ENCODE data around the gene CLTC. TPM values are rescaled to one million over a fixed set of nuclear protein-coding genes. Genes with fewer than 3 reads are reported as not detected.
A peak's percentile ranks its signal among the peaks of the same experiment; 100 is the strongest.

Gene CLTC
- total RNA-seq, 1 experiment from 2014 or later = 283 TPM

DNA sequence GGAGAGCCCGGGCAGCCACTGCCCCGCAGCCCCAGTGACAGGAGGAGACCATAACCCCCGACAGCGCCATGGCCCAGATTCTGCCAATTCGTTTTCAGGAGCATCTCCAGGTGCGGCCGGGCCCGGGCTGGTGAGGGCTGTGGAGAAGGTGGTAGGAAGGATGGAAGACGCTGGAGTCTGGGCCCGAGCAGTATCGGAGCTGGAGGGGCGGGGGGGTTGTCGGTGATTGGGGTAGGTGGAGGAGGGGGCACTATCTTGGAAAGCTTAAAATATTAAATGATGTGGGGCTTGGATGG, 317 bp downstream of the CLTC start:
- TF ChIP-seq, protein P1, sequence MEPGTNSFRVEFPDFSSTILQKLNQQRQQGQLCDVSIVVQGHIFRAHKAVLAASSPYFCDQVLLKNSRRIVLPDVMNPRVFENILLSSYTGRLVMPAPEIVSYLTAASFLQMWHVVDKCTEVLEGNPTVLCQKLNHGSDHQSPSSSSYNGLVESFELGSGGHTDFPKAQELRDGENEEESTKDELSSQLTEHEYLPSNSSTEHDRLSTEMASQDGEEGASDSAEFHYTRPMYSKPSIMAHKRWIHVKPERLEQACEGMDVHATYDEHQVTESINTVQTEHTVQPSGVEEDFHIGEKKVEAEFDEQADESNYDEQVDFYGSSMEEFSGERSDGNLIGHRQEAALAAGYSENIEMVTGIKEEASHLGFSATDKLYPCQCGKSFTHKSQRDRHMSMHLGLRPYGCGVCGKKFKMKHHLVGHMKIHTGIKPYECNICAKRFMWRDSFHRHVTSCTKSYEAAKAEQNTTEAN (CRISPR knock-in tag; IDR thresholded peaks at IDR 0.05) = peak; percentile 6; the same call in 1 of the 2 replicates
- no peak for TF ChIP-seq RELA (CRISPR knock-in tag; IDR thresholded peaks at IDR 0.05; ENCODE audit: borderline replicate concordance)
- no peaks in the 10 kb centered on the region for H3K27me3 Mint-ChIP-seq (ENCODE audit: low read depth)
- ATAC-seq = no peak; the same call in 1 of the 2 replicates
- H3K27ac Mint-ChIP-seq = peak overlapping the region; percentile 100
- H3K36me3 Mint-ChIP-seq = no peaks in the 10 kb centered on the region
- H3K9me3 Mint-ChIP-seq = no peaks in the 10 kb centered on the region
- CTCF ChIA-PET = interaction anchor here (1.7 kb wide), 1 partner anchor 24 kb away, joined by 6 read pairs; no protein-coding TSS in a partner anchor
- H3K4me3 Mint-ChIP-seq = peak overlapping the region; percentile 90
- no peak for DNase-seq (ENCODE audit: low spot score)
- POLR2A ChIA-PET = interaction anchor here (1.0 to 1.7 kb wide), 4 partner anchors 19 to 514 kb away, joined by 3 to 7 read pairs (median 4); partner anchors contain the start of gene TRIM37
- peaks cover 41% of the 10 kb centered on the region for H3K4me1 Mint-ChIP-seq

DNA sequence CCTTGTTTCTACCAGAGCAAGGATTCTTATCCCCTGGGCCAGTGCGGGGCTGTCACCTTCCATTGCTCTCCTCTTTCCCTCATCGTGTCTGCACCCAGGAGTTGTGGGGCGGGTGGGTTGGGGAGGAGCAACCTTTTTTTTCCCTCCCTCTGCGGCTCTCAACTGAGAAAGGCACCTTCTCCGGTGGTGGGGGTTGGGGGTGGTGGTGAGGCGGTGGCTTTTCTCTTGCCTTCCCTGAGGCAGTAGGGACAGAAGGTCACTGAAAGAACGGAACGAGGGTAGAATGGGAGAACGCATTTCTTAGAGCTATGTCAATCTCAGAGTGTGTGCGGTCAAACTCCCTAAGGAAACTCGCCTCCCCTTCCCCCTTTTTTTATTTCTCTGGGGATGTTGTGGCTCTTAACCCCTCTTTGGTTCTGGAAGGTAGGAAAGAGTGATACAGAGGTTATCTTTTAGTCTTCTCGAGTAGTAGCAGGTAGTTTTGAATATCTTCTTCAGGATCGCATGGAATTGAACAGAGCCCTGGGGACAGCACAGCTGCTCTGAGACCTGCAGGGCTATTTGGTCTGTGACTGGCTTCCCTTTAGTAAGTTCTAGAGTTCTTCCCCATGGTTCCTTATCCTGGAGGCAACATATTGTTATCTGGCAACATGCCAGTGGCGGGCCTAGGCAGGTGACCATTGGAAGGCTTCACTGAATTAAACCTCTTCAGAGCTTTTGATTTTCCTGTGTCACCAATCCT, 994 bp downstream of the CLTC start:
- no peaks in the 10 kb centered on the region for H3K36me3 Mint-ChIP-seq
- peaks cover 44% of the 10 kb centered on the region for H3K4me1 Mint-ChIP-seq
- ATAC-seq (peak; percentile 8; the same call in 1 of the 2 replicates), DNase-seq (ENCODE audit: low spot score) (peak; percentile 18)
- no peaks in the 10 kb centered on the region for H3K27me3 Mint-ChIP-seq (ENCODE audit: low read depth)
- peak overlapping the region; percentile 90 for H3K4me3 Mint-ChIP-seq
- H3K9me3 Mint-ChIP-seq = no peaks in the 10 kb centered on the region
- CTCF ChIA-PET = no interaction called here
- POLR2A ChIA-PET = interaction anchor here (1.1 to 1.7 kb wide), 2 partner anchors 19 to 515 kb away, joined by 4 to 7 read pairs; partner anchors contain the start of gene TRIM37
- TF ChIP-seq TCF7 (CRISPR knock-in tag; IDR thresholded peaks at IDR 0.05; ENCODE audit: low read depth) (no peak), ZNF671 (CRISPR knock-in tag; IDR thresholded peaks at IDR 0.05) (no peak), FOXK1 (CRISPR knock-in tag; IDR thresholded peaks at IDR 0.05) (no peak), FOXJ3 (CRISPR knock-in tag; IDR thresholded peaks at IDR 0.05; ENCODE audit: borderline replicate concordance) (no peak)
- TF ChIP-seq, protein P2, sequence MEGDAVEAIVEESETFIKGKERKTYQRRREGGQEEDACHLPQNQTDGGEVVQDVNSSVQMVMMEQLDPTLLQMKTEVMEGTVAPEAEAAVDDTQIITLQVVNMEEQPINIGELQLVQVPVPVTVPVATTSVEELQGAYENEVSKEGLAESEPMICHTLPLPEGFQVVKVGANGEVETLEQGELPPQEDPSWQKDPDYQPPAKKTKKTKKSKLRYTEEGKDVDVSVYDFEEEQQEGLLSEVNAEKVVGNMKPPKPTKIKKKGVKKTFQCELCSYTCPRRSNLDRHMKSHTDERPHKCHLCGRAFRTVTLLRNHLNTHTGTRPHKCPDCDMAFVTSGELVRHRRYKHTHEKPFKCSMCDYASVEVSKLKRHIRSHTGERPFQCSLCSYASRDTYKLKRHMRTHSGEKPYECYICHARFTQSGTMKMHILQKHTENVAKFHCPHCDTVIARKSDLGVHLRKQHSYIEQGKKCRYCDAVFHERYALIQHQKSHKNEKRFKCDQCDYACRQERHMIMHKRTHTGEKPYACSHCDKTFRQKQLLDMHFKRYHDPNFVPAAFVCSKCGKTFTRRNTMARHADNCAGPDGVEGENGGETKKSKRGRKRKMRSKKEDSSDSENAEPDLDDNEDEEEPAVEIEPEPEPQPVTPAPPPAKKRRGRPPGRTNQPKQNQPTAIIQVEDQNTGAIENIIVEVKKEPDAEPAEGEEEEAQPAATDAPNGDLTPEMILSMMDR (IDR thresholded peaks at IDR 0.05) = no peak
- TF ChIP-seq, protein P3, sequence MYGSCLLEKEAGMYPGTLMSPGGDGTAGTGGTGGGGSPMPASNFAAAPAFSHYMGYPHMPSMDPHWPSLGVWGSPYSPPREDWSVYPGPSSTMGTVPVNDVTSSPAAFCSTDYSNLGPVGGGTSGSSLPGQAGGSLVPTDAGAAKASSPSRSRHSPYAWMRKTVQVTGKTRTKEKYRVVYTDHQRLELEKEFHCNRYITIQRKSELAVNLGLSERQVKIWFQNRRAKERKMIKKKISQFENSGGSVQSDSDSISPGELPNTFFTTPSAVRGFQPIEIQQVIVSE (CRISPR knock-in tag; IDR thresholded peaks at IDR 0.05; ENCODE audit: borderline replicate concordance) = no peak
- TF ChIP-seq, protein P4, sequence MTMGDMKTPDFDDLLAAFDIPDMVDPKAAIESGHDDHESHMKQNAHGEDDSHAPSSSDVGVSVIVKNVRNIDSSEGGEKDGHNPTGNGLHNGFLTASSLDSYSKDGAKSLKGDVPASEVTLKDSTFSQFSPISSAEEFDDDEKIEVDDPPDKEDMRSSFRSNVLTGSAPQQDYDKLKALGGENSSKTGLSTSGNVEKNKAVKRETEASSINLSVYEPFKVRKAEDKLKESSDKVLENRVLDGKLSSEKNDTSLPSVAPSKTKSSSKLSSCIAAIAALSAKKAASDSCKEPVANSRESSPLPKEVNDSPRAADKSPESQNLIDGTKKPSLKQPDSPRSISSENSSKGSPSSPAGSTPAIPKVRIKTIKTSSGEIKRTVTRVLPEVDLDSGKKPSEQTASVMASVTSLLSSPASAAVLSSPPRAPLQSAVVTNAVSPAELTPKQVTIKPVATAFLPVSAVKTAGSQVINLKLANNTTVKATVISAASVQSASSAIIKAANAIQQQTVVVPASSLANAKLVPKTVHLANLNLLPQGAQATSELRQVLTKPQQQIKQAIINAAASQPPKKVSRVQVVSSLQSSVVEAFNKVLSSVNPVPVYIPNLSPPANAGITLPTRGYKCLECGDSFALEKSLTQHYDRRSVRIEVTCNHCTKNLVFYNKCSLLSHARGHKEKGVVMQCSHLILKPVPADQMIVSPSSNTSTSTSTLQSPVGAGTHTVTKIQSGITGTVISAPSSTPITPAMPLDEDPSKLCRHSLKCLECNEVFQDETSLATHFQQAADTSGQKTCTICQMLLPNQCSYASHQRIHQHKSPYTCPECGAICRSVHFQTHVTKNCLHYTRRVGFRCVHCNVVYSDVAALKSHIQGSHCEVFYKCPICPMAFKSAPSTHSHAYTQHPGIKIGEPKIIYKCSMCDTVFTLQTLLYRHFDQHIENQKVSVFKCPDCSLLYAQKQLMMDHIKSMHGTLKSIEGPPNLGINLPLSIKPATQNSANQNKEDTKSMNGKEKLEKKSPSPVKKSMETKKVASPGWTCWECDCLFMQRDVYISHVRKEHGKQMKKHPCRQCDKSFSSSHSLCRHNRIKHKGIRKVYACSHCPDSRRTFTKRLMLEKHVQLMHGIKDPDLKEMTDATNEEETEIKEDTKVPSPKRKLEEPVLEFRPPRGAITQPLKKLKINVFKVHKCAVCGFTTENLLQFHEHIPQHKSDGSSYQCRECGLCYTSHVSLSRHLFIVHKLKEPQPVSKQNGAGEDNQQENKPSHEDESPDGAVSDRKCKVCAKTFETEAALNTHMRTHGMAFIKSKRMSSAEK (CRISPR knock-in tag; IDR thresholded peaks at IDR 0.05; ENCODE audit: borderline replicate concordance) = no peak
- H3K27ac Mint-ChIP-seq = peak overlapping the region; percentile 100

DNA sequence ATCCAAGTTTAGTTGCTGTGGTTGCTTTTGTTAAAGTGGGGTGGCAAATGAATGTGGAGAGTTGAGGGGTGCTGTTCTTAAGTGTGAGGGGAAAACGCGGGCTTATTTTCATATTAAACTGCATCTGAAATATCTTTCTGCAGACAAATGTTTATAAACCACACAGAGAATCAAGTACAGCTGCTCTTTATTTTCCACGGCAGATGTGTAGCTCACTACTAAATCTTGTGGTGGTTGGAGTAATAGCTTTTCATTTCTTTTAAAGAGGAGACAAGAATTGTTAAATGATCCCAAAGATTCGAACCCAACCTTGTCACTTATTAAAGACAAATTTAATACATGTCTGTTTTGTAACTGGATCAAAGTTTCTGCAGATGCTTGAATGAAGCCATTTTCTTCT, 2.1 kb downstream of the CLTC start:
- ATAC-seq = no peak
- peaks cover 44% of the 10 kb centered on the region for H3K4me1 Mint-ChIP-seq
- H3K36me3 Mint-ChIP-seq = no peaks in the 10 kb centered on the region
- POLR2A ChIA-PET = no interaction called here
- H3K9me3 Mint-ChIP-seq = no peaks in the 10 kb centered on the region
- DNase-seq (ENCODE audit: low spot score) = no peak
- no peaks in the 10 kb centered on the region for H3K27me3 Mint-ChIP-seq (ENCODE audit: low read depth)
- H3K27ac Mint-ChIP-seq = peak overlapping the region; percentile 74; the same call in 1 of the 2 replicates
- CTCF ChIA-PET = no interaction called here
- H3K4me3 Mint-ChIP-seq = peak overlapping the region; percentile 90
- TF ChIP-seq ATF1 (CRISPR knock-in tag; IDR thresholded peaks at IDR 0.05) (no peak), TEAD4 (CRISPR knock-in tag; IDR thresholded peaks at IDR 0.05) (no peak), SMAD3 (CRISPR knock-in tag; IDR thresholded peaks at IDR 0.05; ENCODE audit: borderline replicate concordance) (no peak), ZNF219 (CRISPR knock-in tag; IDR thresholded peaks at IDR 0.05; ENCODE audit: borderline replicate concordance) (no peak), JUN (CRISPR knock-in tag; IDR thresholded peaks at IDR 0.05) (no peak), TEAD1 (CRISPR knock-in tag; IDR thresholded peaks at IDR 0.05) (no peak), ELF4 (CRISPR knock-in tag; IDR thresholded peaks at IDR 0.05; ENCODE audit: low read depth) (no peak), ZBTB21 (CRISPR knock-in tag; IDR thresholded peaks at IDR 0.05; ENCODE audit: borderline replicate concordance) (no peak), OVOL2 (CRISPR knock-in tag; IDR thresholded peaks at IDR 0.05; ENCODE audit: borderline replicate concordance) (no peak)
- TF ChIP-seq, protein P5, sequence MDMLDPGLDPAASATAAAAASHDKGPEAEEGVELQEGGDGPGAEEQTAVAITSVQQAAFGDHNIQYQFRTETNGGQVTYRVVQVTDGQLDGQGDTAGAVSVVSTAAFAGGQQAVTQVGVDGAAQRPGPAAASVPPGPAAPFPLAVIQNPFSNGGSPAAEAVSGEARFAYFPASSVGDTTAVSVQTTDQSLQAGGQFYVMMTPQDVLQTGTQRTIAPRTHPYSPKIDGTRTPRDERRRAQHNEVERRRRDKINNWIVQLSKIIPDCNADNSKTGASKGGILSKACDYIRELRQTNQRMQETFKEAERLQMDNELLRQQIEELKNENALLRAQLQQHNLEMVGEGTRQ (CRISPR knock-in tag; IDR thresholded peaks at IDR 0.05) = no peak
- TF ChIP-seq, protein P6, sequence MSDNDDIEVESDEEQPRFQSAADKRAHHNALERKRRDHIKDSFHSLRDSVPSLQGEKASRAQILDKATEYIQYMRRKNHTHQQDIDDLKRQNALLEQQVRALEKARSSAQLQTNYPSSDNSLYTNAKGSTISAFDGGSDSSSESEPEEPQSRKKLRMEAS (CRISPR knock-in tag; IDR thresholded peaks at IDR 0.05) = no peak
- TF ChIP-seq, protein P7, sequence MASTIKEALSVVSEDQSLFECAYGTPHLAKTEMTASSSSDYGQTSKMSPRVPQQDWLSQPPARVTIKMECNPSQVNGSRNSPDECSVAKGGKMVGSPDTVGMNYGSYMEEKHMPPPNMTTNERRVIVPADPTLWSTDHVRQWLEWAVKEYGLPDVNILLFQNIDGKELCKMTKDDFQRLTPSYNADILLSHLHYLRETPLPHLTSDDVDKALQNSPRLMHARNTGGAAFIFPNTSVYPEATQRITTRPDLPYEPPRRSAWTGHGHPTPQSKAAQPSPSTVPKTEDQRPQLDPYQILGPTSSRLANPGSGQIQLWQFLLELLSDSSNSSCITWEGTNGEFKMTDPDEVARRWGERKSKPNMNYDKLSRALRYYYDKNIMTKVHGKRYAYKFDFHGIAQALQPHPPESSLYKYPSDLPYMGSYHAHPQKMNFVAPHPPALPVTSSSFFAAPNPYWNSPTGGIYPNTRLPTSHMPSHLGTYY (CRISPR knock-in tag; IDR thresholded peaks at IDR 0.05) = no peak

All from WTC11 (cell line).